CD4-positive, alpha-beta T cell treated with Interleukin-4 for 4 hours (primary cell): Measurements from ENCODE around the gene TMEM243.

Experiments
- DNase-seq: peaks from one replicate; pipeline ENCODE4 v3.0.0-alpha.2; 2020

The TMEM243 gene

GRCh38 chr7:87154569-87154968, 65.0 kb downstream of the TMEM243 start:
- no peak for DNase-seq

GRCh38 chr7:87154166-87154565, 65.4 kb downstream of the TMEM243 start:
- DNase-seq, result no peak

GRCh38 chr7:87152897-87153641, 66.5 kb downstream of the TMEM243 start:
- peak; percentile 13 for DNase-seq

GRCh38 chr7:87152112-87152896, 67.2 kb downstream of the TMEM243 start, which contains the start of gene DMTF1:
DMTF1 (plus strand) TSS chr7:87152453; CDS start chr7:87164942, 12,489 bp downstream.
- peak; percentile 79 for DNase-seq

- no peak for DNase-seq
Observed at GRCh38 chr7:87151729-87152111, 67.8 kb downstream of the TMEM243 start.

GRCh38 chr7:87151002-87151728, 68.4 kb downstream of the TMEM243 start:
- no peak for DNase-seq

- DNase-seq, result peak; percentile 13
Observed at GRCh38 chr7:87148332-87148955, 71.1 kb downstream of the TMEM243 start.

GRCh38 chr7:87147500-87147899, 72.0 kb downstream of the TMEM243 start:
- no peak for DNase-seq

GRCh38 chr7:87146740-87147386, 72.7 kb downstream of the TMEM243 start:
- no peak for DNase-seq
